ENCODE results near the gene TUBGCP2.

TUBGCP2 gene

GRCh38 chr10:133261726-133262325, 46.8 kb downstream of the TUBGCP2 start:
- no peak for DNase-seq

- DNase-seq = no peak
These were observed 47.6 kb downstream of the TUBGCP2 start for GRCh38 chr10:133260895-133261725.

GRCh38 chr10:133259602-133259989, 49.1 kb downstream of the TUBGCP2 start:
- no peak for DNase-seq

- no peak for DNase-seq
These were observed 49.7 kb downstream of the TUBGCP2 start for GRCh38 chr10:133258818-133259601.

GRCh38 chr10:133258066-133258817, 50.4 kb downstream of the TUBGCP2 start:
- DNase-seq = no peak

GRCh38 chr10:133257489-133258065, 51.1 kb downstream of the TUBGCP2 start:
- DNase-seq = no peak

- no peak for DNase-seq
These were observed 53.3 kb downstream of the TUBGCP2 start for GRCh38 chr10:133255323-133255722.

GRCh38 chr10:133254421-133255120, 54.1 kb downstream of the TUBGCP2 start:
- no peak for DNase-seq

GRCh38 chr10:133253361-133253955, 55.2 kb downstream of the TUBGCP2 start:
- DNase-seq = no peak

- no peak for DNase-seq
These were observed 56.5 kb downstream of the TUBGCP2 start for GRCh38 chr10:133252223-133252552.

- DNase-seq = no peak
These were observed 57.1 kb downstream of the TUBGCP2 start for GRCh38 chr10:133251388-133252222.

GRCh38 chr10:133249975-133250754, 58.5 kb downstream of the TUBGCP2 start:
- DNase-seq = no peak

- DNase-seq = no peak
These were observed 59.4 kb downstream of the TUBGCP2 start for GRCh38 chr10:133249094-133249780.

GRCh38 chr10:133248334-133248715, 60.3 kb downstream of the TUBGCP2 start:
- no peak for DNase-seq

GRCh38 chr10:133247681-133248333, 60.9 kb downstream of the TUBGCP2 start:
- DNase-seq = no peak

GRCh38 chr10:133246236-133246626, 62.4 kb downstream of the TUBGCP2 start:
- no peak for DNase-seq

- DNase-seq = no peak
These were observed 63.0 kb downstream of the TUBGCP2 start for GRCh38 chr10:133245439-133246235.

- no peak for DNase-seq
These were observed 65.1 kb downstream of the TUBGCP2 start for GRCh38 chr10:133243593-133243992.
